HG03060 (cell line): ENCODE measurements around the gene TAF1B.

Experiments
- ATAC-seq: cut with Tn5 transposase; IDR thresholded peaks from one replicate; pipeline ENCODE4 v1.9.1; 2021; ENCODE audit warnings: low read depth, moderate number of reproducible peaks; ENCODE audit not compliant: unreplicated experiment

Gene TAF1B

DNA sequence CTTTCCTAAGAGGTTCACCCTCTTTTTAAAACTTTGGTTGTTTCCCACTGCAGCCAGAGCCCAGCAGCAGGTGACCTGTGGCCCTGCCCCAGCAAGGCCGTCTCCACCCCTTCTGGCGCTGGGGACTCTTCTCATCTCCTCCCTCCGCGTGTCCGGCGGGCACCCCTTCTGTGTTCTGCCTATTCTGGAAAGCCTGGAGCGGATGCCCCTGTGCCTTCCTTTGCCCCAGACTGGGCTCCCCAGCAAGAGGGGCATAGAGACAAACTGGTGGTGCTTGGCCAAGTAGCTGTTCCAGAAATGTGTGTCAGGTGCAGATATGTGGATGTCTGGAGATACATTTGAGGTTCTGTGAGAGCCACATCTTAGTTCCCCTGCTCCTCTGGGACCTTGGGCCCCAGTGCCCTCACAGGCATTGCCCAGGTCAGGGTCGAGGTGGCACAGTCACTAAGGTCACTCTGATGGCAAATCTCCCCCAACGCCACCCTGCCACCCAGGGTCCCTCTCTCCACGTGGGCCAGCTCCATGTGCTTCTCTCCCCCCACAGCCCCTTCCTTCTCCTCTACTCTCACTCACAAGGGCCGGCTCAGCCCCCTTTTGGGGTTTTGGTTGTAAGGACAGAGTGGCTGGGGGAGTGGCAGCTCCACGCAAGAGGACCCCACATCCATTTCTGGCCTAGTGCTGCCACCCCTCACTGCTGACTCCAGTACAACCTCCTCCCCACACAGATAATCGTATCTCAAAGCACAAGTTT is 35.5 kb upstream of the TAF1B start:
- no peak for ATAC-seq

DNA sequence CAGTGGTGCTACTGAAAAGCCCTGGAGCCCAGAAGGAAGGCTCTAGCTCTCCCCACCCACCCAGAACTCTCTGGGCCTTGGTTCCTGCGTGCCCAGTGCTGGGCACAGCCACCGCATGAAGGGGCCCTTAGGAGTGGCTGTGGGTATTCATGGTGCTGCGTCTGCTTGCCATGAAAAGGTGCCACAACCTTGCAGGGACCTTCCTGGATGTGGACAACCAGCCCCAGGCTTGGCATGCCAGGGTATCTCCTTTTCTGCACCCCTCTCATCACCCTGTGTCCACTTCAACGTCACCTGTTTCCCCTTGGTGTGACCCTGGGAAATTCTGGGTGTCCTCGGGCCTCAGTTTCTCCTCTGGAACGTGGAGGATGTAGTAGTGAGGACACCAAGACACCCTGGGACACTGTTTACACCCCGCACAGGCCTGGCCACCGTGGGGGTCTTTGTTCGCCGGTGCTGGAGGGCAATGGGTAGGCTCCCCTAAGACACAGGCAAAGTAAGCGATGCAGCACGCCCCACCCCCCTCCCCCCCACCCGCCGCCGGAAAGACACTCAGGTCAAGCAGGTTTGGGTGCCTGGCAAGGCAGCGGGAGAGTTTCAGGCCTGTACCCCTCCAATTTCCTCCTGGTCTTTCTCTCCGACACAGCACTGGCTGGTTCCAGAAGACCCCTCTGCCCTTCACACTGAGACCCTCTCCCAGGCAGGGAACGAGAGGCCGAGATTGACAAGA is 34.8 kb upstream of the TAF1B start:
- ATAC-seq = no peak

DNA sequence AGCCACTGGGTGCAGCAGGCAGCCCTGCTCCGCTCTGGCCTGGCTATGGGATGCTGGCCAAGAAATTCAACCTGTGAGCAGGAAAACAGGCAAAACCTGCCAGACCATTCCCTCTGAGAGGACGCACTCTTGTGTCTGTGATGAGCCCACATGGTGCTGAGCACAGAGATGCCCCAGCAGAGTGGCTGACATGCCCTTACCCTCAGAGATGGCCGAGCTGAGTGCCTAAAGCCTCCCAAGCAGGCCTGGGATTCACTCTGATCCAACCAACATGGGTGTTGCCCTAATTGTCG is 34.3 kb upstream of the TAF1B start:
- ATAC-seq = no peak

- ATAC-seq = no peak
These were observed 33.7 kb upstream of the TAF1B start for GRCh38 chr2:9809448-9810088.

DNA sequence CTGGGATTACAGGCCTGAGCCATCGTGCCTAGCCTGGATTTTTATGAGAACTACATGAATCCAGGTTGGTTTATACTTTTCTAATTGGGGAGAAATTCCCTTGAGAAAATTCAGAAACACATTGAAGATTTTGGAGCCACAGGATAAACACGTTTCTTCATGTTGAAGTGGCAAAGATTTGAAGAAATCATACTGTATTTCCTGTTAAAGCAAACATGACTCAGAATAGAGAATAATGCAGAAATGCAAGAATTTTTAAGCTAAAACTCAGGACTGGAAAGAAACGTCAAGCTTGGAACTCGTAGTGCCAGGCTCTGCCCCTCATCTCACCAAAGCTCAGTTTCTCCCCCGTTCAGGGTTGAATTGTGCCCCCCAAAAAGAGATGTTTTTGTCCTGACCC is 32.1 kb upstream of the TAF1B start:
- no peak for ATAC-seq

- ATAC-seq = no peak
These were observed 31.4 kb upstream of the TAF1B start for GRCh38 chr2:9811679-9812511.

GRCh38 chr2:9812945-9813311 is 30.3 kb upstream of the TAF1B start:
- ATAC-seq = no peak

DNA sequence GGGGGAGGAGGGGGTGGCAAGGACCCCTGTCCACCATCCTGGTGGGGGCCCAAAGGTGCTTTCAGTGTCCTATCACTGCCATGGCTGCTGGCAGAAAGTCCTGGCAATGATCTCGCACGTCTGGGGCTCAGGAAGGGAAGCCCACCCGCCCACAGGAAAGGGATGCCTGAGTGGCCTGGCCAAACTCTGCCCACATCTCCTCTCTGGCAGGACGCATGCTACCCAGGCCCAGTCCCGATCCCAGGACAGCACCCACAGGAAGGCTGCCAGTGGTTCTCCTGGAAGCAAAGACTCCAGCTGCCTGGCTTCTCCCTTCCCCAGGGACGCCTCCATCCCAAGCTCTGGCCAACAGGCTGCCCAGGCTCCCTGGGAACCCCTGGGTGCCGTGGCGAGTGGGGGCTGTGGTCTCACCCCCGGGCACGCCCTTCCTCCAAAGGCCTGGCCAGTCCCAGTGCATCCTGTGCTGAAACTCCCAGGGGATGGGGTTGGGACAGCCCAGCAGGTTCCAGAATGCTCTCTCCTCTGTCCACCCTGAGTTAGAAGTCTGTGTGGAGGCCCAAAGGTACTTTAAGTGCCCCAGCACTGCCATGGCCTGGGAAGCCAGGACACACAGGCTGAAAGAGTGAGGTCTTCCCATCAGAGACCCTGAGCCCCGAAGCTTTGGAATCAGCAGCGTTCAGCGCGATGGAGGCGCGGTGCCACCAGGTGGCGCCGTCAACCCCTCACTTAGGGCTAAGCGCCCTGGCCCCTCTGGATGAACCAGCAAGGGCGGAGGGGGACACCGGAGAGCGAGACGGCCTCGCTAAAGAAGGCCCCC is 29.8 kb upstream of the TAF1B start:
- ATAC-seq = no peak

DNA sequence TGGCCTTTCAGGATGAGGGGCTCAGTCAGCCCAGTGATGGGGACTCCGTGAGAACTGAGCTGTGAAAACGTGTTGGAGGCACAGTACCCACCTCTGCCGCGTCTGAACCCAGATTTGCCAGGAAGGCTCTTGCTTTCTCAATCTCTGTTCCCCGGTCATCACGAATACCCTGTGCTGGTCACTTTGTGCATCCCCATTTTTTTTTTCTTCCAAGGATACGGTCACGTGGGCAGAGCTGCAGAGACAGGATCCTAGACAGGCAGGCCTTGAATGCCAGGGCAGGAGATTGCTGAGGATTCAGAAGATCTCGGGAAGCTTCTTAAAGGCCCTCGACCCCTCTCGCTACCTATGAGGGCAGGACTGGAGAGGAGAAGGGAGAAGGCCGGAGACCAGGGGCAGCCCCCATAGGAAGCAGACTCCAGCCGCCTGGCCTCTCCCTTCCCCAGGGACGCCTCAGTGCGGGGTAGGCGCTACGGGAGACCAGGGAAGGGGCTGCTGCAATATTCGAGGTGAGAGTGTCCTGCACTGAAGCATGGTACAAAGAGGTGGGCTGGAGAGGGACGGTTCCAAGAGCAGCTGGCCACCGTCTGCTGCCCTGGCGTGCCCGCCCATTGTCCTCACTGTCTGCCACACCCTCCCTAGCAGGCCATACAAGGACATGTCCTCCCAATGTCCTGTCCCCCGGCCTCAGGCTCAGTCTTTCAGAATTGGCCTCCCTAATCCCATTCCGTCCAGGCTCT is 29.0 kb upstream of the TAF1B start:
- no peak for ATAC-seq

GRCh38 chr2:9815076-9815475 is 28.2 kb upstream of the TAF1B start:
- ATAC-seq = no peak

DNA sequence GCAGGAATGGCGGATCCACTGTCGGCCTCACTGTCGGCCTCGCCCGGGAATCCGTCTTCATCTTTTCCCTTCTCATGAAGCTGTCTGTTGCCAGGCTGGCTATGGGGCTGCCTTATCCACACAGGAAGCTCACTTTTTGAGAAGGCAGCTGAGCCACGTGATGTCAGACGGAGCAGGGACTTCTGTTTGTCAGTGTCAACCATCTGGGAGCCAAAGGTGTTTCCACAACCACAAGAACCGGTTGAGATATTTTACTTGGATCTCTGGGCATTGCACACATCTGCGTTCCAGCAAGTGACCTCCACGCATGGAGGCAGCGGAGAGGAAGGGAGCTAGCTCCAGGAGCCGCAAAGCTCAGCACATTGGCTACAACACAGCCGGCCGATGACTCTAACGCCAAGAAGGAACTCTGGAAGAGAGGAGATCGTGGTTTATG is 27.4 kb upstream of the TAF1B start:
- ATAC-seq = no peak

DNA sequence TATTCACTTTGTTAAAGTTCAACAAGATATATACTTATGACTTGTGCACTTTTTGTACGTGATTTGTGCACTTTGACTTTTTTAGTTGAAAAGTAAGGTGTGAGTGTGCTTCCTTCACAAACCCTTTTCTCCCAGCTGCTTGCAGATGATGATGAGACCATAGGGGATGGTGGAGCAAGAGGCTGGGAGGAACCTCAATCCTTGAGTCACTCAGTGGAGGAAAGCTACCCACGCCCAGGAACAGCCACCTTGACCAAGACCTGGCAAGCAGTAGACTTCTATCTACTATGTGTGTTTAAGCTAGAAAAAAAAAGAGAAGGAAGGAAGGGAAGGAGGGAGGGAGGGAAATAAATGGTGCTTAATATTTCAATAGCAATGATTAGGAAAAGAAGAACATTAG is 25.2 kb upstream of the TAF1B start:
- ATAC-seq = no peak

DNA sequence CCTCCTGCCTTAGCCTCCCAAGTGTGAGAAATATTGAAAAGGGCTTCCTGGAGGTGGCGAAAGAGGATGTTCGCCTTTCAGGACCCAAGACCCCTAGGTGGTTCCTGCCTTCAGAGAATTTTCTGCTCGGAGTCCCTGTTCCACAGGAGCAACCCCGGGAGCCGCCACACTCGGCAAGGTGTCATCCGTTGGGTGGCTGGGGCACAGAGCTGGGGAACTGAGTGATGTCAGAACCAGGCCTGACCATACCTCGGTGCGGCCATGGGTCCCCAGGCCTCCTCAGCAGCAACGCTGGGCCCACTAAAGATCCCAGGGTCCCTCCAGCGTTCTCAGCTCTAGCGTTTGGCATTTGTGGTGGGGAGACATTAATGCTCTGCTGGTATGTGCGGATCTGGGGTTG is 23.7 kb upstream of the TAF1B start:
- no peak for ATAC-seq

GRCh38 chr2:9820020-9820973 is 23.0 kb upstream of the TAF1B start:
- ATAC-seq = no peak

DNA sequence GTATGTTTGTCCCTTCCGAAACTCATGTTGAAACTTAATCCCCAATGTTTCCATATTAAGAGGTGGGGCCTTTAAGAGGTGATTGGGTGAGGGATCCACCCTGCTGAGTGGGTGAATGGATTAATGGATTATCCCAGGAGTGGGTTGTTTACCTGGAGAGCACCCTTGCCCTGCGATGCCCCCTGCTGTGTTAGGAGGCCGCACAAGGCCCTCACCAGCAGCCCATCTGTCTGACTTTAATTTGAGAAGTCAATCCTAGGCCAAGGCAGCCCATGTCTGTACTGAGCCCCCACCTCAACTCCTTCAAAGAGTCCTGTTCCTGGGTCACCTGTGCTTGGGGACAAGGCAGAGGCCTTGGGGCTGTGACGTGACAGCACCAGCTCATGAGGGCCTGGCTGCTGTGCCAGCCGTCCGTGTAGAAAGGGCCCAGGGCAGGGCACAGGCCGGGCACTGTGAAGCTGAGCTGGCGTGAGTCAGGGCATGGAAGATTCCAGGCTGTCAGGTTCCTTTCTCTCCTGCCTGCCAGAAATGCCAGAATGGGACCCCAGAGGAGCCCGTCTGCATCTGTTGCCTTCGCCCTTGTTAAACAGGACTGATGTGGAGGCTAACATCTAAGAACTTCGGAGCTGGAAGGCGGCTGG is 21.3 kb upstream of the TAF1B start:
- no peak for ATAC-seq

GRCh38 chr2:9824441-9824840 is 18.8 kb upstream of the TAF1B start:
- ATAC-seq = no peak

DNA sequence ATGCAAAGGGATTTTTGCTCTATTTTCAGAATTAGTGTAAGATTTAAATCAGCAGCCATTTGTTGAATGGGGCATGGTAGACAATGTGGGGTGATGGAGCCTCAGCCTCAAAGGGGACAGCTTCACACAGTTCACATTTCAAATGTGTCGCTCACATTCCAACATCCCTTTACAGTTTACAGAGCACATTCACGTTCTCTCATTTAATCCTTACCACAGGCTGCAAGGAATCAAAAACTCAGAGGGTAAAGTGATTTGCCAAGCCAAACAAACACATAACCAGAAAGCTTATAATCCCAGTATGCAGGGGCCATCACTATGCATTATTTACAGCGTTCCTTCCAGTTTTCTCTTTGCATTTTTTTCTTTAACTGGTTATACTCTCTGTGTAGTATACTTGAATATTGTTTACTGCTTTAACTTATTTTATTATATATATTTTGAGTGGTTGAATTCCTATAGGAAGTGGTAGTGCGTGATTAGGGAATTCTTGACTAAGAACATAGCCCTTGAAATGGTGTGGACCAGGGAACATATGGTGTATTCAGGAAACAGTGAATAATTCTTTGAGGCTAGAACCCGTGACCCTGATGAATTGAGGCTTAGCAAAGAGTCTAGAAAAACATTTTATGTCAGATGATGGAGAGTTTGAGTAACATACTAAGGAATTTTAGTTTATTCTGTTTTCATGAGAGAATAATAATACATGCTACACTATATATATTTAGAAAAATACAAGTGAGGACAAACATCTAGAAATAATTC is 18.1 kb upstream of the TAF1B start:
- ATAC-seq = no peak
